ENCODE results near the gene SOCS7.

SOCS7 gene

DNA sequence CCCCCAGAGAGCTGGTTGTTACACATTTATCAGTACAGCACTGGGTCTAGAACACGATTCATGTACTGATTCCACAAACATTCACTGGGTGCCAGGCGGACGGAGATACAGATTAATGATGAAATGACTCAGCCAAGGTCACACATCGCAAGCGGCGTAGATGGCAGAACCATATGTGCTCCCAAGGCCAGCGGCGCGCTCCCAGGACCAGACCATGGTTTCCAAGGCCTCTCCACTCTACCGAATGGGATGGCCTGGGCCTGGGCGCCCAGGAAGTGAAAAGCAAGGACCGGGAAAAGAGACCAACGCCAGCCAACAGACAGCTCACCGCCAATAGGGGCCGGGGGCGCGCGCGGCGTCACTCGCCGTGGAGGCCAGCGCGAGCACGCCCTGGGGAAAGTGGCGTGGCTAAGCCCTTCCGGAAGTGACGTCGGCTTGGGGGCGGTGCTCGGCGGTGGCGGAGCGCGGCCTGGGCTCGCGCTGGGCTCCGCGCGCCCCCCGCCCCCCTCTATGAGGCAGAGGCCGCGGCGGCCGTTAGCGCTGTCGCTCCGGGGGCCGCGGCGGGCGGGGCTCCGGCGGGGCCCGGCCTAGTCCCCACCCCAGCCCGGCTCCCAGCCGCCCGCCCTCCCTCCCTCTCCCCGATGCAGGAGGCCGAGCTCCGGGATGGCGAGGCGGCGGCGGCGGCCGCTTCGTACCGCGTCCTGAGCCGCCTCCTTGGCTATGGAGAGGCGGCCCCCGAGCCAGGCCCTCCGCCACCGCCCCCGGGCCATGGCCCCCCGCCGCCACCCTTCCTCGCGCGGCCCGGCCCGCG, at the start of gene SOCS7:
TSS of gene SOCS7 (plus strand) at position 433 of the 811 bp plus-strand sequence. CDS start at position 642, 209 bp downstream.
- peak; percentile 82 to 92 for DNase-seq

DNA sequence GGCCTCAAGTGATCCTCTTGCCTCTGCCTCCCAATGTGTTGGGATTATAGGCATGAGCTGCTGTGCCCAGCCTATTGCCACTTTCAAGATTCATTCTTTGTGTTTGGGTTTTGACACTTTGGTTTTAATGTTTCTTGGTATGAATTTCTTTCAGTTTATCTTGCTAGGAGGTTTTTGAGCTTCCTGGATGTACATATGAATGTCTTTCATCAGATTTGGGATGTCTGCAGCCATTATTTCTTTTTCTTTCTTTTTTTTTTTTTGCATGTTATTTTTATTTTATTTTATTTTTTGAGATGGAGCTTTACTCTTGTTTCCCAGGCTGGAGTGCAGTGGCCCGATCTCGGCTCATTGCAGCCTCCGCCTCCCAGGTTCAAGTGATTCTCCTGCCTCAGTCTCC, 36.1 kb upstream of the SOCS7 start:
- no peak for DNase-seq

- DNase-seq: no peak
Observed at GRCh38 chr17:38317081-38317480, 34.6 kb upstream of the SOCS7 start.

DNA sequence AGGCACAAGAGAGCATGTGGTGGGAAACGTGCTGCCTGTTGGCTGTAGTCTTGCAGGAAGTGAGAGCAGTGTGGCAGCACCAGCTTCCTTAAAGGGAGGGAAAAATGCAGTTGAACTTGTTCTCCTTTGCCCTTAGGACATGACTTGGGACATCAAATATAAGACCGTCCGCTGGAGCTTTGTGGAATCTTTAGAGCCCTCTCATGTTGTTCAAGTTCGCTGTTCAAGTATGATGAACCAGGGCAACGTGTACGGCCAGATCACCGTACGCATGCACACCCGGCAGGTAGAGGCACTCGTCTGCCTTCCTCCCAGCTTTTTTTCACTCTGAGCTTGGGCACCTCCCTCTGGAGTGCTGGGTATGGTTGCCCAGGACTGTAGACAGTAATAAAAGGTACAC, 31.2 kb upstream of the SOCS7 start:
- DNase-seq: no peak

DNA sequence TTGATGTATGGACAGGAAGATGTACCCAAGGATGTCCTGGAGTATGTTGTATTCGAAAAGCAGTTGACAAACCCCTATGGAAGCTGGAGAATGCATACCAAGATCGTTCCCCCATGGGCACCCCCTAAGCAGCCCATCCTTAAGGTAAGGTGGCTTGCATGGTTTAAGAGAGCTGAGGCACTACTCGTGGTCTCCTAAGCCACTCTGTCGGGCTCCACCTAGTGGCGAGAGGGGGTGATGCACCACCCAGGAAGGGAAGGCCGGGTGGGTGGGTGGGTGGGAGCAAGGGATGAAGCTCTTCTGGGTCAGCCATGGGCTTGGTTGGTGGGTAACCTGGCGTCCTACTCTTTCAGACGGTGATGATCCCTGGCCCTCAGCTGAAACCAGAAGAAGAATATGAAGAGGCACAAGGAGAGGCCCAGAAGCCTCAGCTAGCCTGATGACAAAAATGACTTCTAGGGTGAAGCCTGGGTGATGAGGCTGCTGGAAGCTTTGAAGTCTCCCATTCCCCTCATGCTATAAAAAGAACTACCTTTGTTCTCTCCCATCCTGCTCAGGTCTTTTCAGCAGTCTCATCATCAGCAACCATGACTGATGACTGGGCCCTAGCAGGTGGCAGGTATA, 29.4 kb upstream of the SOCS7 start:
- DNase-seq: peak in 1 of 2 experiments; percentile 46

DNA sequence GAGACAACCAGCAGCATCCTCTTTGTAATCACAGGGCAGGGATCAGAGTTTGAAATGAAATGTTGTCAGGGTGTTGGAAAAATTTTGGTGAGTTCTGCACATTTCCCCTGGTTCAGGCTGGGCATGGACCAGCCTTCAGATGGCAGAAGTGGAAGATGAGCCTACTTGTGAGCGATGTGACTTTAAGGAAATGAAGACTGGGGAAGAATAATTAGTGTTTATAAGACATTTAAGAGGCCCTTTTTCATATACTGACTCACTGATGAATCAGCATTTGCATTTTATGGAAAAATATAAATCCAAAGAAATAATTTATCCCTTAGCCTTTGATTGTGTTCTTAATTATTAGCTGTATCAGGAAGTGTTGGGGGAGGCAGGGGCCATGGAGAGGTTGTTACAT, 28.7 kb upstream of the SOCS7 start:
- no peak for DNase-seq

DNA sequence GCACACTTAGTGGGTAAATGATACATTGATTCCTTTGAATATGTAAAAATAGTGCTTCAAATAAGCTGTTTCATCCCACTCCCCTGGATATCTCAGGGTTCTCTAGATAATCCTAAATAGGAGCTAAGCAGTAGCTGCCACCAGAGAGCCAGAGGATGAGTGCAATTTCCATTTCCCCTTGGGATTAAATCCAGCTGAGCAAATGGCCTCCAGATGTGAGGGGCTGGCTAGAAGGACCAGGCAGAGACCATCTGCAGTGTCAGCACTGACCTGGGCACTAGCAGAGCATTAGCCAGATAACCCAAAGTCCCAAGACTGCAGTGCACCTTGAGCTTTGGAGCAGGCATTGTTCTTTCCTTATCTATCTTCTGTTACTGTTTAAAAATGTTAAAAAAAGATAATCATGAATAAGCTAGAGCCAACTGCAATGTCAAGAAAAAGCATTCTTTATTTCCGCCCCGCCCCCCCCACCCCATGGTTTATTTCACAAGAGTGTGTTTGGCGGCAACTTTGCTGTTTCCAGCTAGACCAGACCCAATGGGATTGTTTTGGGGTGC, 27.4 kb upstream of the SOCS7 start:
- no peak for DNase-seq

DNA sequence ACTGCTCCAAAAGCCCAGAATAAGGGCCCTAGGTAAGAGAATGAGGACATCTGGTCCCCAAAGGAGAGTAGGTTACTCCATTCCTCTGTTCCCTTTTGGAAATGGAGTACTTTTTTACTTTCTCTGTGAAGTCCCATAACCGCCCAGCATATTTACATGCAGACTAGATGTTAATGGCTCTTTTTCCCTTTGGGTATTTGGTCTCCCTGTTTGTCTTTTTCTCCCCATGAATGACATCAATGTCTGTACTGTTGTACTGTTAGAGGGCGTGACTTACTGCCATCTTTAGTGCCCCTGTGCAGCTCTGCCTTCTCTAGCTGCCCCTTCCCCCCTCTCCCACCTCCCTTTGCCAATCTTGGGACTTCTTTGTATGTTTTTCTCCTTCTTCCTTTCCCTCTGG, 26.9 kb upstream of the SOCS7 start:
- DNase-seq: no peak

DNA sequence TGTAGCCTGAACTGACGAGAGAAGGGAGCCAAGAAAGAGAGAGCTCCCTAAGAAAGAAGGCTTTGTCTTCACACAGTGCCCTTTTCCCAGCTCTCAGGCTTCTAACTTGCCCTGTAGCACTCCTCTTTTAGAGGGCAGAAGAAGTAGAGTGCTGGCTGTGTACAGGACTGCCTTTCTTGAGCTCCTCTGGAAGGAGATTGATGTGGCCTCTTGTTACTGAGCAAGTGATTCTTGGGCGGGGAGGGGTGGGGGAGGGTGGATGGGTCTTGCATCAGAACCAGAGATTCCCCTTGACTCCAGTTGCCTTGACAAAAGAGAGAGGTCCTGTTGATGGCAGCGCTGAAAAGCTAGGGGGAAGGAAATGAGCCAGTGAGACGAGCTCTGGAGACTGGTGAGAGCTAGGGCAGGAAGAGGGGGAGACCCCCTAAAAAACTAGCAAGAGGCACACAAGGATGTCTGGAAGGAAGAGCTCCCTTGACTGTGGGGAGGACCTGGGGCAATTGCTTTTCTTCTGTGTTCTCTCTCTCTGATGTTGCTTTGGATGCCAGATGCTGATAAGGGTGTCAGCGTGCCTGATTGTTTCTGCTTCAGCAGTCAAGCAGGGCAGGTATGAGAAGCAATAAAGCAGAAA, 26.3 kb upstream of the SOCS7 start:
- no peak for DNase-seq

DNA sequence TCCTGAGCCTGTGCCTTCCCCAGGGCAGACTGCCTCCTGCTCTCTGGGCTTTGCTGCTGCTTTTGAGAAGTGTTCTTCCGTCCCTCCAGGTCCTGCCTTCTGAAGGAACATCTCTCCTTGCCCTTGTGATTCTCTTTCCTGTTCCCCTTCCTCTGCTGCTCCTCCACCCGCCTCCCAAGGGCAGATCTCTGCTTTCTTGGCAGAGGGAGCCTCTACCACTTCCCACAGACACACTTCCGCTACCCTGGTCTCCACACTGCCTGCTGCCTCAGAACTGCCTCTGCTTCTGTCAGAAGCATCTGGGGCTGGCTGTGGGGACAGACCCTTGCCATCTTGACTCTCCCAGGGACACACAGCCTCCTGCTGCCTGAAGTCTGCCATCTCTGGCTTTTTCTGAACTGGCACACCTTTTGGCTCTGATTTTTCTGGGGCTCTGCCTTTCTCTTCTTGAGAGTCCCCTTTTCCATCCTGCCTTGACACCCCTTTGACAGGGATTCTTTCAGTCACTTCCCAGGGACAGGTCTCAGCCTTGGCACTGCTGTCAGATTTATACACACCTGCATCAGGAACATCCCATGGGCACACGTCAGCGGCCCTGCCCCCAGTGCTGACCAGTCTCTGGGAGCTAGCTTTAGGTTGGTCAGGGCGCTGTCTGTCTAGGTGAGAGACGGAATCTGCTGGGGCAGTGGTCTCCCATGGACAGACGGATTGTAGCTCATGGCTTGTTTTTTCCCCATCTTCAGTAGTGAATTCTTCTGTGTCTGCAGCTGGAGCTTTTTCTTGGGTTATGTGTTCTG, 24.4 kb upstream of the SOCS7 start:
- no peak for DNase-seq

- DNase-seq: no peak
Observed at GRCh38 chr17:38327936-38328335, 23.7 kb upstream of the SOCS7 start.

DNA sequence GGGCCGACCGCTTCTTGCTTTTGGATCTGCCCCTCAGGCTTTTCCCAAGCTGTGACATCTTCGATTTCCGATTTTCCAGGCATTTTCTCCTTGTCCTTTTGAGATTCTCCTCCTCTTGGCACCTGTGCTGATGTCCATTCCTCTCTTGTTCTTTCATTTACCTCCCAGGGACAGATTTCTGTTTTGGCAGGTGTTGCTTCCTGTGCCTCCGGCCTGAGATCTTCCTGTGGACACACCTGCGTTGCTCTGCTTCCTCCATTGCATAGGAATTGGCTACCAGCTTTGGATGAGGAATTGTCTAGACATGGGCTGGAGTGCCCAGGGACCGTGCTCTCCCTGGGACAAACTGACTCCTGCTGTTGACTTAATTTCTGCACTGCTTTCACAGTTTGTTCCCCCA, 23.0 kb upstream of the SOCS7 start:
- DNase-seq: no peak

DNA sequence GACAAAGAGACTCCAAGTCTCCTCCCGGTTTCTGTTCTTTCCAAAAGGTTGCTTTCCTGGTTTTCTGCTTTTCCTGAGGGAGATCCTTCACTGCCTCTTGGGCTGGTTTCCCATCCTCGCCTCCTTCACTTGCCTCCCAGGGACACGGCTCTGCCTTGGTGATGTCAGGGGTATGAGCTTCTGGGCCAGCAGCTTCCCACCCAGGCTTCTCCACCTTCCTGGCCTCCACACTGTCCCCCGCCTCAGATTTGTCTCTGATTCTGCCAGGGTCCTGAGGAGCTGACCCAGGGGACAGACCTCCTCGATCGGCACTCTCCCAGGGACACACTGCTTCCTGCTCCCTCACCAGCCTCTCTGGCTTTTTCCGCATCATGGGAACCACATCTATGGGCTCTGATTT, 22.4 kb upstream of the SOCS7 start:
- DNase-seq: no peak

- no peak for DNase-seq
Observed at GRCh38 chr17:38329808-38330730, 21.6 kb upstream of the SOCS7 start.

DNA sequence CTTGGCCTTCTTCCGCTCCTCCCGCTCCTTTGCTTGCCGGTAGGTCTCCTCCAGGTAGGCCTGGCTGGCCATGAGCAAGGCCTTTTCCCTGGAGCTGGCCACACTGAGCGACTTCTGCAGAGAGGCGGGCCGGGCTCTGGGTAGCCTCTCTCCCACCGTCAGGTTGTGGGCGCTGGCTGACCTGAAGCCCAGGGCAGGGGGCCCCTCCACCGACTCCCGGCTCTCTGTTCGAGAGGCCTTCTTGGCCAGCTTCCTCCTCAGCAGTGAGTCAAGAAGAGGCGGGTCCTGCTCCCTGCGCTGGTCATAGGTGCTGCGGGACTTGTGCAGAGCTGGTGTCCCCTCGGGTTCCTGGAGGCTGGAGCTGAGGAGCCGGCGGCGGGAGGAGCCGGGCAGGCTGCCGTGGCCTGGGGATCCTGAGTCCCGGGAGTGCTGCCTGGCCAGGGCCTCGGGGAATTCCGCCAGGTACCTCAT, 20.7 kb upstream of the SOCS7 start:
- no peak for DNase-seq

GRCh38 chr17:38332735-38333134, 18.9 kb upstream of the SOCS7 start:
- DNase-seq: no peak

DNA sequence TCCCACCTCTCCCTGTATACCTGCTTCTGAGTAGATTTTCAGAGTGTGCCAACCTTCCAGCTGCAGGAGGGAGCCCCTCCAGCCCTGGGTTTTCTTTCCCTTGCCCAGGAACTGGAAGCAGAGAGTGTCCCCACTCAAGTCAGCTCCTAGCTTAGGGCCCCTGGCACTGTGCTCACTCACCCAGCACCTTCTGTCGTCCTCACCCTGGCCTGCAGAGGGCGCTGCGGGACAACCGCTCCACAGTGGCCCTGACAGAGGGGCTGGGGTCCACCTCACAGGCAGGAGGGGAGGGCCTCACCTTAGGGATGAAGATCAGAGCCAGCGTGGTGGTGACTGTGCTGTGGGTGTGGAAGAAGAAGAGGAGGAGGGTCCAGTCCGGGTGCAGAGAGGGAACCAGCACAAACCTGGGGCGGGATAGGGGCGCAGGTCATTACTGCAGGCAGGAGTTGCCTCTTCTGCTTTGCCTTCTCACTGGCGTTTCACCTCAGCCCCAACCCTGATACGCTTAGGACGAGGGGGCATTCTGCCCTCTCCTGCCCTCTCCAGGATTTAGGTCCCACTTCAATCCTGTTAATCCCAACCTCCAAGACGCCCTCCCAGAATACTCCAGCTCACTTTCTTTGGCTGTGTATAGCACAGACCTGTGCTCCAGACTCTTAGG, 17.9 kb upstream of the SOCS7 start:
- DNase-seq: peak in 1 of 2 experiments; percentile 10

DNA sequence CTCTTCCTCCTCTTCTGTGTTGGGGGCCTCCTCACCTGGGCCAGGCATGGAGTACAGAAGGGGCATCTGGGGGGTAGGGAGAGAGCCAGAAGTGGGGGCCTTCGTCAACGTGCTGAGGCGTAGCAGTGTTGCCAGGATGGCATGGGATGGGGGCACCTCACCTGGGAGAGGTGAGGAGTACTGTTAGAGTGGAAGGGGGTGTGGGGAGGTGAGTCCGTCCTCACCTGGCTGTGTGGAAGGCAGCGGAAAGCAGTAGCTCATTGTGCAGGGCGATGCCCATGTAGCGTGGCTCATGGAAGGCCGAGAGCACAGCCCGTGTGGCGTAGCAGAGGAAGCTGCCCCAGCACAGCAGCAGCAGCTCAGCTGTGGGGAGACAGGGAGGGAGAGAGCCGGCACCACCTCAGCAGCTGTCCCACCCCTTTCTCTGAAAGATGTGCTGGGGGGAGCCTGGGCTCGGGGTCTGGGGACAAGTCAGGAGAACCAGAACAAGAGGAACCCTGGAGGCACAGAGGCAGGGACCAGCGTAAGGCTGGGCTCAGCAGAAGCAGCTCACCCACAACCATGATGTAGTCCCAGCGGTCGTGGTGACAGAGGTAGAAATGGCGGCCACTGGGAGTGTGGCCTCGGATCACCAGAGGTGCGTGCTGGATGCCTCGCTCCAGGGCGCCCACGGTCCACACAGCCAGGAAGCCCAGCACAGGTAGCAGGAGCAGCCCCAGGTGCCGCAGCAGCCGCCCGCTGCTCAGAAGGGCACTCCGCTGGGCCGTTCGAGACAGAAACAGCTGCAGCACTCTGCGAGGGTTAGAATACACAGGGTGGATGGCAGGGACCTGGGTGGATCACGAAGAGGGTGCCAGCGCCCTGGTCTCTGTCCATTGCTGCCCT, 16.9 kb upstream of the SOCS7 start:
- no peak for DNase-seq

DNA sequence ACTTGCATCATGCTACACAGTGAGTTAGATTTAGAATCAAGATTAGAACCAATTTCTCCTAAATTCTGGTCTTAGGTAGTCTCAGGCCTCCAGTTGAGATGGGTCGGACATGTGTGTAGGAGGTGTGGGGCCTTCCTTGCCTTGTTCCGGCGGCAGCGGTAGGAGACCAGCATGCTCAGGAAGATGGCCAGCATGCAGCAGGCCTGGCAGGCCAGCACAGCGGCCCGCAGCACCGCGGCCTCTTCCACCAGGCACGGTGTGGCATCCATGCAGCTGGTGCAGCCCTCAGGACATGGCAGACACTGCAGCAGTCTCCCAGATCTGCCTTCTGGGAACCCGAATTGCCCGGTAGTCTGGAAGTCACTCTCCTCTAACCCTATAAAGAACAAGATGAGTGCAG, 14.8 kb upstream of the SOCS7 start:
- DNase-seq: no peak

- no peak for DNase-seq
Observed at GRCh38 chr17:38338053-38338452, 13.6 kb upstream of the SOCS7 start.
